PC-3 (cell line): ENCODE data around the gene RPL9.

Experiments used
- CTCF ChIP-seq: fragments of 300-600 bp; sonication (generic); conservative IDR thresholded peaks from 2 replicates; pipeline ENCODE4 v1.5.1; 2017; ENCODE audit warnings: antibody characterized with exemption, low read depth, mild to moderate bottlenecking, low read length
- EZH2 ChIP-seq: fragments of 300-600 bp; sonication (generic); IDR thresholded peaks from one replicate; pipeline ENCODE4 v1.6.1; 2017; ENCODE audit warnings: antibody characterized with exemption, mild to moderate bottlenecking, low read length; ENCODE audit not compliant: unreplicated experiment

- TF ChIP-seq CTCF, result no peak
- no peak for TF ChIP-seq EZH2
Measured at GRCh38 chr4:39505581-39505980, 46.9 kb upstream of the RPL9 start.
